ENCODE results near the gene LASP1. TPM values are rescaled to one million over a fixed set of nuclear protein-coding genes. Genes with fewer than 3 reads are reported as not detected.
A peak's percentile ranks its signal among the peaks of the same experiment; 100 is the strongest.

LASP1 gene
- total and polyA plus RNA-seq, 2 donors (not counting 3 experiments of a cell fraction or from before 2014, with no cell fraction given), result 214 to 242 TPM

DNA sequence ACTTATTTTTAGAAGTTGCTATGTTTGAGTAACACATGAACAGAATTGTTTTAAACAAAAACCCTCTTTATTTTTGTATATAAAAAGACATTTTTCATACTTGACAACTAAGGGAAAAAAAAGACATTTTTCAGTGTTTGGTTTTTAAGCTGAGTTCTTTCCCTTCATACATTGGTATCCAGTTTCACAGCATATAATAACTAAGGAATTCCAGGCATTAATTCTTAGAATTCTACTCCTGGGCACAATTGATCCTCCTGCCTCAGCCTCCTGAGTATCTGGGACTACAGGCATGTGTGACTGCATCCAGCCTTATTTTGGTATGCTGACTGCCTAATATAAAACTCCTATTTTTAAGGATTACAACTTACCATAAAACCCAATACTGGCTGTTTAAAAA, 88.9 kb downstream of the LASP1 start:
- peak overlapping the region; percentile 31 for H3K9ac ChIP-seq (replicated peaks; ENCODE audit: extremely low read depth, insufficient read depth, low read length)
- no peak for DNase-seq (ENCODE audit: low read depth, low spot score)
- dilution Hi-C loops (cut with MboI; ENCODE audit: extremely low pct_ligation_motif_present, low sequenced_read_pairs), result no loop called here
- H3K27ac ChIP-seq (ENCODE audit: insufficient read depth, low read depth, low read length), result peak overlapping the region; percentile 51
- no peaks in the 10 kb centered on the region for H3K79me2 ChIP-seq (ENCODE audit: control insufficient read depth, insufficient read depth, low read length)
- no peaks in the 10 kb centered on the region for H3K27me3 ChIP-seq (ENCODE audit: control insufficient read depth in 2 of 2, insufficient read depth in 2 of 2, low read length in 2 of 2)
- H3K9me1 ChIP-seq (replicated peaks; ENCODE audit: control insufficient read depth, extremely low read depth, insufficient read depth, low read length), result no peaks in the 10 kb centered on the region
- TF ChIP-seq EZH2 (IDR thresholded peaks at IDR 0.05; ENCODE audit: borderline replicate concordance, low read depth, low read length, severe bottlenecking) (no peak), FOS (IDR thresholded peaks at IDR 0.05; ENCODE audit: borderline replicate concordance, insufficient read depth, low read length) (no peak)
- TF ChIP-seq, protein P1, sequence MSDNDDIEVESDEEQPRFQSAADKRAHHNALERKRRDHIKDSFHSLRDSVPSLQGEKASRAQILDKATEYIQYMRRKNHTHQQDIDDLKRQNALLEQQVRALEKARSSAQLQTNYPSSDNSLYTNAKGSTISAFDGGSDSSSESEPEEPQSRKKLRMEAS (IDR thresholded peaks at IDR 0.05; ENCODE audit: insufficient read depth, insufficient read length), result no peak
- no peak overlapping the region for H3K4me3 ChIP-seq (replicated peaks in 1 of 3; ENCODE audit: insufficient read depth in 1 of 3, low read depth in 1 of 3, low read length in 3 of 3)
- FAIRE-seq, result no peak
- ChIA-PET CTCF (interaction anchor here (0.6 to 1.8 kb wide), 8 partner anchors 8 to 286 kb away, joined by 3 to 14 read pairs (median 3); partner anchors contain the start of gene FBXO47), POLR2A (interaction anchor here (0.6 kb wide), 1 partner anchor 18 kb away, joined by 3 read pairs; no protein-coding TSS in a partner anchor)
- H3K9me3 ChIP-seq (replicated peaks; ENCODE audit: control insufficient read depth, insufficient read depth, low read length), result no peaks in the 10 kb centered on the region
- TSS peak; percentile 16 for BruUV-seq (replicated peaks)
- peak overlapping the region; percentile 72 for H3K4me2 ChIP-seq (ENCODE audit: insufficient read depth, low read length)
- no peaks in the 10 kb centered on the region for H4K20me1 ChIP-seq (replicated peaks; ENCODE audit: control insufficient read depth, extremely low read depth, insufficient read depth, low read length)
- intact Hi-C loops (cut with micrococcal nuclease), result no loop called here
- peak overlapping the region; percentile 51 for H2AFZ ChIP-seq (ENCODE audit: low read depth, low read length)
- no peaks in the 10 kb centered on the region for H3K36me3 ChIP-seq (ENCODE audit: control insufficient read depth in 2 of 2, extremely low read depth in 1 of 2, insufficient read depth in 2 of 2, low read length in 2 of 2)
- peaks cover 20% of the 10 kb centered on the region for H3K4me1 ChIP-seq (ENCODE audit: control insufficient read depth, extremely low read depth, insufficient read depth, low read length)

DNA sequence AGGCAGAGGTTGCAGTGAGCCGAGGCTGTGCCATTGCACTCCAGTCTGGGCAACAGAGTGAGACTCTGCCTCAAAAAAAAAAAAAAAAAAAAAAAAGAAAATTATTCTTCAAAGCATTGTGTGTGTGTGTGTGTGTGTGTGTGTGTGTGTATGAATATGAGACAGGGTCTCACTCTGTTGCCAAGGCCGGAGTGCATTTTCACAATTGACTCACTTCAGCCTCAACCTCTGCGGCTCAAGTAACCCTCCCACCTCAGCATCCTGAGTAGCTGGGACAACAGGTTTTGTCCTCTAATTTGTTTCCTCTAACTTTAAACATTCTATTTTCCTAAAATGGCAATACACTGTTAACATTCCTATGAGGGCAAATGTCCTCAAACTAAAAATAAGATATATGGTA, 89.7 kb downstream of the LASP1 start:
- Histone ChIP-seq H4K20me1 (replicated peaks; ENCODE audit: control insufficient read depth, extremely low read depth, insufficient read depth, low read length) (no peaks in the 10 kb centered on the region), H3K36me3 (ENCODE audit: control insufficient read depth in 2 of 2, extremely low read depth in 1 of 2, insufficient read depth in 2 of 2, low read length in 2 of 2) (no peaks in the 10 kb centered on the region), H3K27ac (ENCODE audit: insufficient read depth, low read depth, low read length) (no peak overlapping the region), H3K27me3 (ENCODE audit: control insufficient read depth in 2 of 2, insufficient read depth in 2 of 2, low read length in 2 of 2) (no peaks in the 10 kb centered on the region), H3K79me2 (ENCODE audit: control insufficient read depth, insufficient read depth, low read length) (no peaks in the 10 kb centered on the region), H3K4me1 (ENCODE audit: control insufficient read depth, extremely low read depth, insufficient read depth, low read length) (peaks cover 20% of the 10 kb centered on the region), H3K4me2 (ENCODE audit: insufficient read depth, low read length) (no peak overlapping the region), H3K9me3 (replicated peaks; ENCODE audit: control insufficient read depth, insufficient read depth, low read length) (no peaks in the 10 kb centered on the region), H2AFZ (ENCODE audit: low read depth, low read length) (no peak overlapping the region), H3K9ac (replicated peaks; ENCODE audit: extremely low read depth, insufficient read depth, low read length) (no peak overlapping the region), H3K4me3 (replicated peaks in 1 of 3; ENCODE audit: insufficient read depth in 1 of 3, low read depth in 1 of 3, low read length in 3 of 3) (no peak overlapping the region), H3K9me1 (replicated peaks; ENCODE audit: control insufficient read depth, extremely low read depth, insufficient read depth, low read length) (no peaks in the 10 kb centered on the region)
- BruUV-seq (replicated peaks), result no TSS peak
- TF ChIP-seq POLR2AphosphoS5 (IDR thresholded peaks at IDR 0.05; ENCODE audit: insufficient read depth, low read depth, low read length), result no peak
- TF ChIP-seq JUN (IDR thresholded peaks at IDR 0.05; ENCODE audit: borderline replicate concordance, insufficient read depth, insufficient read length, low read depth), result no peak
- TF ChIP-seq POLR2A (IDR thresholded peaks at IDR 0.05; ENCODE audit: low read depth, low read length), result no peak
- no peak for TF ChIP-seq EZH2 (IDR thresholded peaks at IDR 0.05; ENCODE audit: borderline replicate concordance, low read depth, low read length, severe bottlenecking)
- TF ChIP-seq, protein P2, sequence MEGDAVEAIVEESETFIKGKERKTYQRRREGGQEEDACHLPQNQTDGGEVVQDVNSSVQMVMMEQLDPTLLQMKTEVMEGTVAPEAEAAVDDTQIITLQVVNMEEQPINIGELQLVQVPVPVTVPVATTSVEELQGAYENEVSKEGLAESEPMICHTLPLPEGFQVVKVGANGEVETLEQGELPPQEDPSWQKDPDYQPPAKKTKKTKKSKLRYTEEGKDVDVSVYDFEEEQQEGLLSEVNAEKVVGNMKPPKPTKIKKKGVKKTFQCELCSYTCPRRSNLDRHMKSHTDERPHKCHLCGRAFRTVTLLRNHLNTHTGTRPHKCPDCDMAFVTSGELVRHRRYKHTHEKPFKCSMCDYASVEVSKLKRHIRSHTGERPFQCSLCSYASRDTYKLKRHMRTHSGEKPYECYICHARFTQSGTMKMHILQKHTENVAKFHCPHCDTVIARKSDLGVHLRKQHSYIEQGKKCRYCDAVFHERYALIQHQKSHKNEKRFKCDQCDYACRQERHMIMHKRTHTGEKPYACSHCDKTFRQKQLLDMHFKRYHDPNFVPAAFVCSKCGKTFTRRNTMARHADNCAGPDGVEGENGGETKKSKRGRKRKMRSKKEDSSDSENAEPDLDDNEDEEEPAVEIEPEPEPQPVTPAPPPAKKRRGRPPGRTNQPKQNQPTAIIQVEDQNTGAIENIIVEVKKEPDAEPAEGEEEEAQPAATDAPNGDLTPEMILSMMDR (IDR thresholded peaks at IDR 0.05; ENCODE audit: extremely low read depth in 1 of 2, insufficient read depth in 1 of 2, low read depth in 1 of 2, low read length in 2 of 2), result no peak
- FAIRE-seq (no peak), DNase-seq (ENCODE audit: low read depth, low spot score) (no peak)
- intact Hi-C loops (cut with micrococcal nuclease), result no loop called here
- dilution Hi-C loops (cut with MboI; ENCODE audit: extremely low pct_ligation_motif_present, low sequenced_read_pairs), result no loop called here
- CTCF ChIA-PET, result no interaction called here
- POLR2A ChIA-PET, result no interaction called here
